Ovary (tissue), 9 donors: ENCODE results near the gene HERC3. TPM values are rescaled to one million over a fixed set of nuclear protein-coding genes. Genes with fewer than 3 reads are reported as not detected.

ENCODE experiments used
- DNase-seq, 5 donors: peaks; one replicate each; pipeline ENCODE4 v3.0.0-alpha.2; 2019 to 2020
- H3K27ac ChIP-seq, 2 donors: fragments of 200-600 bp; one replicate each; pipeline versions ENCODE4 v1.5.1 to v1.8.0; 2019 to 2022
- H3K27me3 ChIP-seq: fragments of 200-600 bp; one replicate; pipeline ENCODE4 v1.8.0; 2022
- H3K36me3 ChIP-seq: fragments of 200-600 bp; sonication (generic); one replicate; pipeline ENCODE4 v1.5.1; 2019
- H3K4me1 ChIP-seq: one replicate; pipeline ENCODE4 v1.8.1; 2013; ENCODE audit warnings: mild to moderate bottlenecking, moderate library complexity; ENCODE audit not compliant: insufficient read depth
- H3K4me3 ChIP-seq: fragments of 200-600 bp; sonication (generic); one replicate; pipeline ENCODE4 v1.5.1; 2017
- H3K9me3 ChIP-seq, 2 donors: fragments of 200-600 bp in 1 of 2; sonication (generic) in 1 of 2; one replicate each; pipeline versions ENCODE4 v1.5.1 to v1.8.1; 2013 to 2019; ENCODE audit warnings: mild to moderate bottlenecking in 1 of 2, moderate library complexity in 1 of 2
- CTCF ChIP-seq, 3 donors: fragments of 450-650 bp in 2 of 3; fragments of 200-600 bp in 1 of 3; IDR thresholded peaks; one replicate each; pipeline versions ENCODE4 v1.5.1 to v1.8.0; 2016 to 2022; ENCODE audit warnings: antibody characterized with exemption in 3 of 3, mild to moderate bottlenecking in 1 of 3
- EP300 ChIP-seq: sonication (generic); formaldehyde crosslinking; IDR thresholded peaks from one replicate; pipeline ENCODE4 v1.6.1; 2017; ENCODE audit warnings: antibody characterized with exemption
- POLR2A ChIP-seq: fragments of 450-650 bp; IDR thresholded peaks from one replicate; pipeline ENCODE4 v1.6.1; 2017; ENCODE audit warnings: antibody characterized with exemption, mild to moderate bottlenecking, moderate library complexity
- WGBS, 3 donors: extraction: QIAGEN DNeasy Blood & Tissue Kit in 1 of 3; methylation state at CpG; one replicate each; pipeline versions ENCODE4 v1.1.5 to v1.1.7; 2013 to 2017; 5-methylcytosine and 5-hydroxymethylcytosine counted together
- intact Hi-C, 4 donors: fragments of 100-400 bp; cut with DNase I; formaldehyde crosslinking; loops; one replicate each; pipeline versions ENCODE4 v1.11.0 to v1.15.1; 2022 to 2023
- polyA plus RNA-seq, 2 donors: library from polyadenylated mRNA; stranded (reverse); fragments of 200-250 nt in 1 of 2; fragments of 350-450 nt in 1 of 2; fragmentation: Illumina TruSeq in 1 of 2; extraction: RNeasy Lipid Tissue Mini Kit (QIAGEN cat#74804) in 1 of 2; gene quantifications; one replicate each; pipeline ENCODE4 v1.2.3, GENCODE V29; 2013 to 2014
- total RNA-seq, 7 donors: library from RNA; depleted of rRNA in 2 of 7; stranded (reverse); fragments of >200 nt in 2 of 7; fragmentation: NEBNext Ultra II Directional in 3 of 7; extraction: Animal tissue kit (Norgen Biotek cat#: 25700) in 3 of 7; gene quantifications; one replicate each; pipeline versions ENCODE4 v1.1.0 to v1.2.4, GENCODE V29; 2016 to 2023
- donor health status: DM: no; HTN: no; CAD: no; lungs with moderate emphysema.
- donor health status: DM: no; HTN: no; CAD: no.
- donor health status: Bipolar disorder and iron deficiency.
- donor health status: DM: yes; HTN: yes; CAD: no.
- donor health status: DM: no; HTN: no; CAD: no.
- donor health status: DM: yes; HTN: yes; CAD: no.

HERC3 gene
- total and polyA plus RNA-seq, 9 donors, result 10.3 to 30.9 (median 24.2) TPM

DNA sequence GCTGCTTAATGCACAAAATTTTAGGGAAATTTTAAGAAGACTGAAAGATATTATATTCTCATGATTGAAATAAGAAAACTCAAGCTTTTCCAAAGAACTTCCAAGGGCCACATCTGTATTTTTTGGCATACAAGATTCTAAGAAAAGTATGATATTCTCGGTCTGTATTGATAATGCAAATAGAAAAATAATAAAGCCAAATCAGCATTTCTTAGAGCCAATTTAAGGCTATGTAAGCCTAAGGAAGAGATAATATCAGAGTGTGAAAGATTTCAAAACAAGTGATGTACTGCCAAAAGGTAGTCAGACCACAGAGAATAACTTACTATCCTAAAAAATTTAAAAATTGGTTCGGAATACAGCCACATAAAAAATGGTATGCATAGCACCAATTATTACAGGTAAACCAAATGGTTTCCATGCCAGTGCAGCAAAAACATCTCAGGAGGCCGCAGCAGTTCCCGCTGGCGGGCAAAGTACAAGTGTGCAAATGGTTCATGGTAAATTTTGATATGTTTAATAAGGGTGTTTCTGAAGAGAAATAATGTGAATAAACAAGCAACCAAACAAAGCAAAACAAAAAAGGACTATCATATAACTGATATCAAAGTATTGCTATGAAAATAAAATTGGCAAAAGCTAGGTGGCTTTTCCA is 140.6 kb downstream of the HERC3 start:
- peaks cover 12% of the 10 kb centered on the region for H3K4me1 ChIP-seq
- no peaks in the 10 kb centered on the region for H3K36me3 ChIP-seq
- TF ChIP-seq POLR2A (no peak), CTCF (IDR thresholded peaks at IDR 0.05) (no peak), EP300 (no peak)
- WGBS, 3 donors, result 75 to 89% (median 77%) methylated on average over 5 of the region's 5 CpGs
- no peak for DNase-seq
- no peak overlapping the region for H3K27ac ChIP-seq
- H3K4me3 ChIP-seq, result no peak overlapping the region
- H3K27me3 ChIP-seq, result no peaks in the 10 kb centered on the region
- no peaks in the 10 kb centered on the region for H3K9me3 ChIP-seq
- intact Hi-C loops, result no loop called here

- DNase-seq, result no peak
- H3K4me1 ChIP-seq, result peaks cover 17% of the 10 kb centered on the region
- no peaks in the 10 kb centered on the region for H3K9me3 ChIP-seq
- H3K36me3 ChIP-seq, result no peaks in the 10 kb centered on the region
- 61 to 79% (median 69%) methylated on average over 3 of the region's 3 CpGs for WGBS, 3 donors
- intact Hi-C loops, result no loop called here
- H3K4me3 ChIP-seq, result no peak overlapping the region
- TF ChIP-seq CTCF (IDR thresholded peaks at IDR 0.05) (no peak), EP300 (no peak), POLR2A (no peak)
- no peaks in the 10 kb centered on the region for H3K27me3 ChIP-seq
- H3K27ac ChIP-seq, result no peak overlapping the region
Observed at GRCh38 chr4:88734403-88734949, 142.2 kb downstream of the HERC3 start.

DNA sequence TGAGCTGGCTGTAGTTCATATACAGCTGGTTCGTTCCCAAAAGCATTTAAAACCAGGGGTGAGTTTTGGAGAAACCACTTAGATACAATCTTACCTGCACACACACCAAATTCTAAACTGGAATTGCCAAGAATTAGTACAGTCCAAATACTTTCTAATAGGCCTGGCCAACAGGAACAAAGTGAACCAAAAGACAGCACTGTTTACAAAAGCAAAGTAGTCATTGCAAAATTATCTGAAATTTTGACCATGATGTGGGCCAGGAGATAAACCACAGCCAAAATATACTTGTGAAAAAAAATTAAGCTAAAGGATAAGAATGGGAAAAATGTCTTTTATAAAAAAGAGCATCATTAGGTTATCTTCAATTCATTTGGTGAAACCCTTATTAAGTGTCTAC is 143.3 kb downstream of the HERC3 start:
- intact Hi-C loops, result no loop called here
- no peak overlapping the region for H3K4me3 ChIP-seq

GRCh38 chr4:88736264-88736663 is 144.0 kb downstream of the HERC3 start:
- Histone ChIP-seq H3K4me1 (peaks cover 17% of the 10 kb centered on the region), H3K27ac (peak overlapping the region in 1 of 2 donors; percentile 16), H3K9me3 (no peaks in the 10 kb centered on the region), H3K36me3 (no peaks in the 10 kb centered on the region), H3K27me3 (no peaks in the 10 kb centered on the region), H3K4me3 (no peak overlapping the region)
- intact Hi-C loops, result no loop called here
- 70 to 82% (median 73%) methylated on average over 3 of the region's 3 CpGs for WGBS, 3 donors
- TF ChIP-seq POLR2A, result no peak
- DNase-seq, result no peak

More for the DNA sequence above, 143.3 kb downstream of the HERC3 start:
- Histone ChIP-seq H3K4me1 (peaks cover 17% of the 10 kb centered on the region), H3K27me3 (no peaks in the 10 kb centered on the region), H3K27ac (no peak overlapping the region), H3K9me3 (no peaks in the 10 kb centered on the region), H3K36me3 (no peaks in the 10 kb centered on the region)
- 20 to 28% (median 21%) methylated on average over 1 of the region's 1 CpG for WGBS, 3 donors
- TF ChIP-seq EP300, result no peak
- TF ChIP-seq POLR2A, result no peak
- TF ChIP-seq CTCF (IDR thresholded peaks at IDR 0.05), result no peak
- no peak for DNase-seq

GRCh38 chr4:88737307-88737941 is 145.1 kb downstream of the HERC3 start:
- Histone ChIP-seq H3K27ac (peak overlapping the region in 1 of 2 donors; percentile 12), H3K36me3 (no peaks in the 10 kb centered on the region), H3K27me3 (no peaks in the 10 kb centered on the region), H3K4me3 (no peak overlapping the region), H3K4me1 (peaks cover 17% of the 10 kb centered on the region), H3K9me3 (no peaks in the 10 kb centered on the region)
- WGBS, 3 donors, result 8 to 10% (median 9%) methylated on average over 14 of the region's 14 CpGs
- intact Hi-C loops, result no loop called here
- DNase-seq, result peak in 4 of 5 donors; percentile 38 to 57 (median 50)
- TF ChIP-seq CTCF (IDR thresholded peaks at IDR 0.05) (no peak), EP300 (no peak), POLR2A (no peak)
